ENCODE data around the gene FHOD1. TPM values are rescaled to one million over a fixed set of nuclear protein-coding genes. Genes with fewer than 3 reads are reported as not detected.

The FHOD1 gene
- total and polyA plus RNA-seq, 2 donors (not counting 1 experiment from before 2014, with no cell fraction given): 46.3 to 46.9 TPM

- Mint-ChIP-seq H3K27ac (no peak overlapping the region), H3K27me3 (peaks cover 12% of the 10 kb centered on the region), H3K4me1 (no peaks in the 10 kb centered on the region), H3K9me3 (ENCODE audit: insufficient read depth) (no peaks in the 10 kb centered on the region), H3K4me3 (no peak overlapping the region)
- Histone ChIP-seq H3K4me3 (ENCODE audit: control extremely low read depth in 1 of 5, extremely low read depth in 1 of 5, insufficient read depth in 1 of 5, low read depth in 2 of 5, low read length in 4 of 5) (no peak overlapping the region), H3K27me3 (replicated peaks in 1 of 4; ENCODE audit: control extremely low read depth in 1 of 4, control insufficient read depth in 3 of 4, insufficient read depth in 4 of 4, low read length in 3 of 4) (peaks cover 0 to 2% (median 0%) of the 10 kb centered on the region in 4 experiments), H3K27ac (ENCODE audit: low read length in 2 of 2) (no peak overlapping the region), H3K4me2 (replicated peaks; ENCODE audit: low read depth, low read length, poor library complexity, severe bottlenecking) (no peak overlapping the region), H3K9ac (ENCODE audit: low read length) (no peak overlapping the region), H2AFZ (ENCODE audit: insufficient read depth, low read depth, low read length, poor library complexity, severe bottlenecking) (no peak overlapping the region), H3K79me2 (ENCODE audit: control insufficient read depth, insufficient read depth, low read length) (no peaks in the 10 kb centered on the region), H3K36me3 (replicated peaks in 1 of 2; ENCODE audit: control extremely low read depth in 1 of 2, control insufficient read depth in 1 of 2, extremely low read depth in 1 of 2, insufficient read depth in 2 of 2, low read length in 1 of 2) (no peaks in the 10 kb centered on the region), H3K4me1 (ENCODE audit: control insufficient read depth in 2 of 2, insufficient read depth in 2 of 2, low read length in 2 of 2) (no peaks in the 10 kb centered on the region), H3K9me3 (ENCODE audit: control extremely low read depth in 1 of 3, control insufficient read depth in 2 of 3, insufficient read depth in 1 of 3, low read length in 2 of 3) (no peaks in the 10 kb centered on the region), H4K20me1 (ENCODE audit: control insufficient read depth, insufficient read depth, low read length, poor library complexity, severe bottlenecking) (no peaks in the 10 kb centered on the region)
- TF ChIP-seq CTCF (IDR thresholded peaks at IDR 0.05) (no peak), EZH2 (IDR thresholded peaks at IDR 0.05; ENCODE audit: borderline replicate concordance, insufficient read depth, low read depth, low read length, poor library complexity, severe bottlenecking) (no peak)
- intact Hi-C loops (cut with micrococcal nuclease): no loop called here
- ChIA-PET POLR2A (no interaction called here), CTCF (interaction anchor here (1.1 kb wide), 1 partner anchor 221 kb away, joined by 3 read pairs; no protein-coding TSS in a partner anchor)
- ATAC-seq (ENCODE audit: low read depth): no peak
- WGBS (ENCODE audit: insufficient coverage): 96% methylated on average over 9 of the region's 11 CpGs
- no peak for DNase-seq
Observed at GRCh38 chr16:67258161-67258835, 11.0 kb upstream of the FHOD1 start.

GRCh38 chr16:67257486-67258160 lies 10.3 kb upstream of the FHOD1 start:
- no peak for DNase-seq

More at GRCh38 chr16:67257486-67258160, 10.3 kb upstream of the FHOD1 start:
- no peak for TF ChIP-seq EZH2 (IDR thresholded peaks at IDR 0.05; ENCODE audit: borderline replicate concordance, insufficient read depth, low read depth, low read length, poor library complexity, severe bottlenecking)
- TF ChIP-seq CTCF (IDR thresholded peaks at IDR 0.05): no peak
- Histone ChIP-seq H3K4me3 (ENCODE audit: control extremely low read depth in 1 of 5, extremely low read depth in 1 of 5, insufficient read depth in 1 of 5, low read depth in 2 of 5, low read length in 4 of 5) (no peak overlapping the region), H3K27me3 (replicated peaks in 1 of 4; ENCODE audit: control extremely low read depth in 1 of 4, control insufficient read depth in 3 of 4, insufficient read depth in 4 of 4, low read length in 3 of 4) (peaks cover 0 to 4% (median 0%) of the 10 kb centered on the region in 4 experiments), H3K27ac (ENCODE audit: low read length in 2 of 2) (no peak overlapping the region), H3K4me1 (ENCODE audit: control insufficient read depth in 2 of 2, insufficient read depth in 2 of 2, low read length in 2 of 2) (no peaks in the 10 kb centered on the region), H3K9ac (ENCODE audit: low read length) (no peak overlapping the region), H3K79me2 (ENCODE audit: control insufficient read depth, insufficient read depth, low read length) (no peaks in the 10 kb centered on the region), H3K36me3 (replicated peaks in 1 of 2; ENCODE audit: control extremely low read depth in 1 of 2, control insufficient read depth in 1 of 2, extremely low read depth in 1 of 2, insufficient read depth in 2 of 2, low read length in 1 of 2) (no peaks in the 10 kb centered on the region), H2AFZ (ENCODE audit: insufficient read depth, low read depth, low read length, poor library complexity, severe bottlenecking) (no peak overlapping the region), H3K4me2 (replicated peaks; ENCODE audit: low read depth, low read length, poor library complexity, severe bottlenecking) (no peak overlapping the region), H3K9me3 (ENCODE audit: control extremely low read depth in 1 of 3, control insufficient read depth in 2 of 3, insufficient read depth in 1 of 3, low read length in 2 of 3) (no peaks in the 10 kb centered on the region), H4K20me1 (ENCODE audit: control insufficient read depth, insufficient read depth, low read length, poor library complexity, severe bottlenecking) (no peaks in the 10 kb centered on the region)
- WGBS (ENCODE audit: insufficient coverage): 63% methylated on average over 3 of the region's 4 CpGs
- Mint-ChIP-seq H3K4me1 (no peaks in the 10 kb centered on the region), H3K4me3 (no peak overlapping the region), H3K27ac (no peak overlapping the region), H3K27me3 (peaks cover 5% of the 10 kb centered on the region), H3K9me3 (ENCODE audit: insufficient read depth) (no peaks in the 10 kb centered on the region)
- CTCF ChIA-PET: no interaction called here
- POLR2A ChIA-PET: no interaction called here
- intact Hi-C loops (cut with micrococcal nuclease): no loop called here
- ATAC-seq (ENCODE audit: low read depth): no peak

All from B cell (primary cell).